Stimulated activated CD8-positive, alpha-beta memory T cell treated with anti-CD3 and anti-CD28 coated beads, Interleukin-15, amount 100 ng/mL, for 4 hours (primary cell): Measurements from ENCODE around the gene EFCAB6.

Source experiments
- DNase-seq, 2 donors: peaks; one replicate each; pipeline ENCODE4 v3.0.0-alpha.2; 2020; ENCODE audit warnings: low read depth in 2 of 2

Gene EFCAB6

DNA sequence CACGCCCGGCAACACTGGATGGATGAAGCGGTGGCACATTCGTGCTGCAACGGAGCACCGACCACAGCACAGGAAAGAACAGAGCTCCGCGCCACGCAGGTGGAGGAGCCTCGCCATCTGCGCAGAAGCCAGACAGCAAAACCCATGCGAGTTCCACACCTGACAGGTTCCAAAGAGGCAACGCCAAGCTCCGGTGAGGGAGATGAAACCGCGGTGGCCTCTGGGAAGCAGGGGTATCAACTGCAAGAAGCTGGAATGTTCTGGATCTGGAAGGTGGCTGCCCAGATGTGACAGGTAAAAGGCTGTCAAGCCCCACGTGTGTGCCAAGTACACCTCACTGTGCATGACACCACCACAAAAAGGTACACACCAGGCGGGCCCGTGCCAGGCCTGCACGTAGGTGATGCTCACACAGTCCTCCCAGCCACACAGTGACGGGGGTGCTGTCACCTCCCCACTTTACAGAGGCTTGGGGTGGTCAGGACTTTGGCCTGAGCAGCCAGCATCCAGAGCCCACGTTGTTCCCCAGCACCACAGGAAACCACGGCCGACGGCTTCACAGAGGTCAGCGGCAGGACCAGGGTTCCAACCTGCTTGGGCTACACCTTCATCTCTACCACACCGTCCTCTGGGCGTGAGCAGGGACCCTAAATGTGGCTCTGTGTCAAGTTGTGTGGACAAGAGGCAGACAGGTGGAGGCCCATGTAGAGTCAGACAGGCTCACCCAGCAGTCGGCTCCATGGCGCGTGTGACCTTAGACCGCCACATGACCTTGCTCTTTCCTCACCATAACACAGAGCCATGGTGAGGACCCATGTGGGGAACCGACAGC is 19.7 kb upstream of the EFCAB6 start:
- DNase-seq = no peak

DNA sequence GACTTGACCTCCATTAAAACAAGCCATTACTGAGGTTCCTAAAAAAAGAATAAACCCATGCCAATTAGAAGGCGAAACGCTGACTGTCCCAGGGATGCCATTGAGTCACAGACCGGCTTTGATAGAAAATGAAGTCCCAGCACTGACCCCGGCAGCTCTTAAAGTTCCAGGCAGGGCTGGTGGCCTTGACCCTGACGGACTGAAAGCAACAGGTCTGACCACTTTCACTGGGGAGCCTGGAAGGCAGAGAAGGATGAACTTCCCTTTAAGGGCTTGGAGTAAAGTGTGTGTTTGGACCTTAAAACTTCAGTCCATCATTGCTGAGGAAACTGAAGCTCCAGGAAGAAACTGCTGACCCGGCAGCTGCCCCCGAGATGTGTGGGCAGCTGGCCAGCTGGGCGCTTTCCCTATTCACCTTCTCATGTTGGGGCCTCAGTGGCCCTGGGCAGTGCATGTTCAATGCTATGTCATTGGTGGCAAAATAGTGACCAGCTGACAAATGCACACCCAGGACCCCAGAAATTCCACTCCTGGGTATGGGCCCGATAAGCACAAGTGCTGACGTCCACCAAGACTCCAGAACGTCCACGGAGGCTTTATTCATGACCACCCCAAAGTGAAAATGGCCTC is 18.9 kb upstream of the EFCAB6 start:
- no peak for DNase-seq

DNA sequence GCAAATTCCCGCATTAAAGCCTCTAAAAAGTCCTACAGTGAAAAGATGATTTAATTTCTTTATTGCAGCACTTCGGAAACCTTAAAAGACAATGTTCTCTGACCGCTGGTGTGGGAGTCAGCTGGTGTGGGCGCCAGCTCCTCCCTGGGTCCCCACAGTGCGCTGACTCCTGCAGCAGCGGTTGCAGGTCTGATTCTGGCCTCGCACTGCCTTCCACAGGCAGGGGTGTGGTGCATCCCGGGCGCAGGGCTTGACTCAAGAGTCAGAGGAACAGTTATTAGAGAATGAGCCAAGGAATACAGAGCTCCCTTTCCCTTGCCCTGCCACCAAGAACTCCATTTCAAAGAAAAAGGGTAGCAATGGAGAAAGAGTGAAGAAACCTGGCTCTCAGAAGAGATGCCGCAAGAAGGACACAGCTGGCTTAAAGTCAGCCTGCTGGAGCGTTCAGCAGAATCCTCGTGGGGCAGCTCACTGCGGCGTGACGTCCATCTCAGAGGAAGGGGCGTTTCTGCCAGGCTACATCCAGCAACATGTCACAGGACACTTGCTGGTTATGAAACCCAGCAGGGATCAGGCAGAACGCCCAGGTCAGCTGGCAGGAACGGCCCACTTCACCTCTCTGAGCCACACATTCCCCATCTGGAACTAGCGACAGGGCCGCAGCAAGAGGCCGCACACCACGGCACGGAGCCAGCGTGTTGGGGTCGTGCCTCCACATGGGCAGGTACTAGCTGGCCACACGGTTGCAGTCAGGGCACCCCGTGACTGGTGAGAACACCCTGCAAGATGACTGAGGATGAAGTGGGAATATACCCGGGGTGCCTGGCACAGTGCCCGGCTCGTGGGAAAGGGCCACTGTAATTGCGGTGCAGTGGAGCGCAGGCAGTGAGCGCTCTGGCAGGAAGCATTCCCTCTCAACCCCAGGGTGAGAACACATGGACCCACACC is 18.1 kb upstream of the EFCAB6 start:
- no peak for DNase-seq

DNA sequence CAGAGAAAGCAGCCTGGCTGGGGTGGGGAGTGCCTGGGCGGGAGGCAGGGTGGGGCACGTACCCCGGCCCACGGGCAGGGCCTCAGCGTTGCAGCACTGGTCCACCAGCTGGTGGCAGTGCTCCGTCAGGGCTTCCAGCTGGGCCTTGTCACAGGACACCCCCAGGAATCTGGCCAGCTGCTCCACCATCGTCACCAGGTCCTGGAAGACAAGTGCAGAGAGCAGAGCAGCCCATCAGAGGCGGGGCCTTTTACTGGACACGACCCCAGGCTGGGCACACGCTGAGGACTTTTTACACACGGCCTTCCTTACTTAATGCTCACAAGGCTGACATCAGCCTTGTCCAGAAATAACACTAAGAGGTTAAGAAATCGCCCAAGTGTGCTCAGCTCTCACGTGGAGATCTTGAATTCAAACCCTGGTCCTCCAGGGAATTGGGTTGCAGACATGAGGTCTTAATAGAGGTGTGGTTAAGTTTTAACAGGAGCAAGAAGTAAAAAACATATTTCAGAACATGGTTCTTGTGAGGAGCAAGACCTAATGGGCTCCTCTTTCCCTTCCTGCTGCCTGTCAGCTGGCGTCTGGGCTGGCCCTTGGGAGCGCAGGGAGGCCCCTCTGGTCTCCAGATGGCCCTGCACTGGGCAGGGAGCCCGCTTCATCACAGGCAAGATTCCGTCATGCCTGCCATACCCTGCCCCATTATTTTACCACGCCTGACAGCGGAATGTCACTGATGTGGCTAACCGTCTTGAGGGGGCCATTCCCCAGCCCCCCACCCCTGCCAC is 17.1 kb upstream of the EFCAB6 start:
- DNase-seq = no peak

DNA sequence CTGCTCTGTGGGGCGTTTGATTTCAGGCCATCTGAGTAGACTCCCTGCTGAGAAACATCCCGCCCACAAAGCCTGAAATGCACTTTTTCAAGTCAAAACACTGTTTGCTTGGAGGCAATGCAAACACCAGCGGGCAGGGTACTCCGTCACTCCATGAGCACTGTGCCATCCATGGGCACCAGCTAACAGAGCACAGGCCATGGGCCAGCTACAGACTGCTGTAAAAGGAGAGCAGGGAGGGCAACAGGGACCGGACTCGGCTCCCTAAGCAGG is 16.6 kb upstream of the EFCAB6 start:
- no peak for DNase-seq

DNA sequence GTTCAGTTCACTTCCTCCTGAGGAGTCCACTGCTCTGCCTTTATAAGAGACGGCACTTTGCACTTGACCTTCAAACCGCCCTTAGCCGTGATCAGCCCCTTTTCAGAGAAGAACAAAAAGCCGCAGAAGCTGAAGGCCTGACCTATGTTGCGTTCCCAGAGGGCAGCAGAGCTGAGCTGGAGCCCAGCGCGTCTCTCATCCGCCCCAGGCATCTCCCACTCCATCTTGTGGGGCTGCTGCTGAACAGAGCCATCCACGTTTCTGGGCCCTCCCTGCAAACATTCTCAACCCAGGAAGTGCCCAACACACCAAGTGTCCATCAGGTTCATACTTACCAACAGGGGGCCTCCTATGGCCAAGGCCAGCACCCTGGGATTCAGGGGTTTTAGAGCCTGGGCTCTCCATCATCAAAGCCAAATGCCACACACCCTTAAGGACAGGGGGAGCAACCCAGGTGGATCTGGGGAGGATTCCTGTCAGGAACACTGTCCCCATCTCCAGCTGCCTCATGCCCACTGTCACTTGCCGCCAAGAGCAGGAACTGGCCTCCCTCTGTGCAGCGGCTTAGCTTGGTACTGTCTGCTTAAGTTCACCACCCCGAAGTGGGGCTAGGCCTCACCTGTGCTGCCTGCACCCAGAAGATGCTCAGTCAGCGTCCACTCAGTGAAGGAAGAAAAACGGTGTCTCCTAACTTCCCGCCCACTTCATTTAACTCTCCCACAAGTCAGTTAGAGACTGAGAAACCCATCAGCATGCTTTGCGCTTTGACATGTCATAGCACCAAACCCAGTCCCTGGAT is 16.0 kb upstream of the EFCAB6 start:
- no peak for DNase-seq

DNA sequence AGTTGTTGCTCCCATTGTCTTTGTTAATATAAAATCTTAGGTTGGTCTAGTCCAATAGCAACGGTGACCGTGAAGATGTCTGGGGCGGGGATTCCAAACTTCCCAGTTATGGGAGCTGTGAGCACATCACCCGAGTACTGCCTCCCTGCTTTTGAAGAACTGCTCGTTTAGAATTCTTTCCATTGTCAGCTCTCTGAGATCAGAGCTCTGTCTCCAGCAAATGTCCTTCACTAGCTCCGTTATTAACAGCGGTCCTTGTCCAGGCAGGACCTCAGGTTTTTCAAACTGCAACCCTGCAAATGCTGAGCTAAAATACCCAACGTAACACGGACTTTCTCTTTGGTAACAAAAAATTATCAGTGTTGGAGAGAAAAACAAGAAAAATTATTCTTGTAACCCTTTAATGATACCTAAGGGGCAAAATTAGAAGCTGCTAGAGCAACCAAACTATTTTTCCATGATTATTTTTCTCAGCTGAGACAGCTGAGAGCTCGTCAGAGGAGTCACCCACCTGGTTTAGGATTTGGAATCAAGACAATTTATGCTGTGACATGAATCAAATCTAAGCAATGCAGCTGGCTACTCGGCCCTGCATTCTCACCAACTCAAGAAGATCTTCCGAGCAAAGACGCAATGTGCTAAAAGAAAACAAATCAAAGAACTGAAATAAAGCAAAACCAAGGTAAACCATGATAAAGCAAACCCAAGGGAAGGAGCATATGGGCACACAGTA is 15.1 kb upstream of the EFCAB6 start:
- DNase-seq = no peak

DNA sequence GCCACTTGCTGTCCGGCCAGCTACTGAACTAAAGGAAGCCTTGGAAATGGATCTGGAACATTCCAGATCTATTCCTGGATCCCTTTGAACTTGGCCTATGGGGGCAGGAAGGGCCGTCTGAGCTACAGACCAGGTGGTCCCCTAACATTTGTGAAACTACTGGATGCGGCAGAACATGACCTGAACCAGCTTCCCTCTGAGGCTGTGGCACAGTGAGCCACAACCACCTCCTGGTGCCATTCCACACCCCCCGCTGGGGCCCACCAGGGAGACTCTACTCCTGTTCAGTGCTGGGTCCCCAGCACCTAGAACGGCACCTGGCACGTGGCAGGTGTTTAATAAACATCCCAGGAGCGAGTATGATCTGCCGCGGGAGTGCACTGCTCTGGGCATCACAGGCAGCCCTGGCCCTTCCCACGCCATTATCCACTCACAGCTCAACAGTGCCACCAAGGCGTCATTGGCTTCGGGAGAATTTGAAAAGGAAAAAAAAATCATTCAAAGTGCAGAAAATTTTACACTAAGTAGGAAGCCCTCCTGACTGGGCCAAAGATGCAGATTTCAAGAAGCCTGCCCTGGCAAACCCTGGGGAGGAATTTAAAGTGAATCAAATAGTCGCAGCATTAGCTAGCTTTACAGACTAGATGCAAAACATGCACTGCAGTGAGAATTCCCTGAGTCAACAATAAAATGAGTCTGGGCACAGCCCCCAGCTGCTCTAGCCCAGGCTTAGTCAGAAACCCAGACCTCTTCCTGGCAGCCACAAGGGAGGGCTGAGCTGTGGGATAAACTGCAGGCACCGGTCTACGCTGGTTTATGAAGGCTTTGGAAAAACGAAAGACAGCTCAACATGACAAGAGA is 14.3 kb upstream of the EFCAB6 start:
- DNase-seq = no peak

DNA sequence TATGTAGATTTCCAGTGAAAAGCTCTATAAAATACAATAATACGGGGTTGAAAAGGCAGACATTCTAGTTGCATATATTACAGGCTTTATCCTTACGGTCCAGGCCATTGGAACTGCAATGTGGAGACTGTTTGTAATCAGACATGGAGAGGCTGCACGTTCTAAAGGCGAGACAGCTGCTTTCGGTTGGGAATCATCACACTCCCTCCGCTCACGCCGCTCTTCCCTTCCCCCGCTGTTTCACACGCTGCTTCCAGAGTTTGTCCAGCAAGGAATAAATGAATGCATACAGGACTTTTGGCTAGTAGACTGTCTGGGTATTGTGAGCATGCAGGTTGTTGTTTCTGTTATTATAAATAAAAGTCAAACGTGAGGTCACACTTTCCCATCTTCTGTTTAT is 13.5 kb upstream of the EFCAB6 start:
- DNase-seq = no peak

DNA sequence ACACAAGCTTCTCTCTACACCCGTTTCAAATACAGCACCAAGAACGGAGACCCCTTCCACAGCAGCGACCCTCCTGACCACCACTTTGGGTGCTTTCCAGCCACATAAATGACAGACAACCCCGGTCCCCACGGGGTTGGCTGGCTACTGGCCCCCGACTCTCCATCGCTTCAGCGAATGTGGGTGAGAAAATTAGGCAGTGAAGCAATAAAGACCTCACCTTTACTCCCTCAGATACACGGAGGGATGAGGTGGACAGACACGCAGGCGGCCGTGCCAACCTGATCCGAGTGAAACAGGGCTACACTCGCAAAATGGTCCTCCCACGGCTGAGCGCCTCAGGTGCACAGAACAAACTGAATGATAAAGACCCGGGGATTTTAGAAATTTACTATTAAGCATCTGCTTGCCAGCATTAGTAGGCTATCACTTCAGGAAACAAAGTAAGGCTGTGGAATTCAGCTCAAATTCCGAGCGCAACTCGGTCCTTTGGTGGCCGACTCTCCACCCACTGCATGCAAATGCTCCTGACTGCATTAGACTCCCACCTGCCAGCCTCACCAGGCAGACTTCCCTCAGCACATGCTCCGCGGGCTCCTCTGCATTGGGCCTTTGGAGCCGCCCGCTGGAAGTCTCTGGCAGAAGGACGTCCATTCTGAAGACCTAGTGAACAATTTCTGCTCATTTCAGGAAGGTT is 12.8 kb upstream of the EFCAB6 start:
- no peak for DNase-seq

DNA sequence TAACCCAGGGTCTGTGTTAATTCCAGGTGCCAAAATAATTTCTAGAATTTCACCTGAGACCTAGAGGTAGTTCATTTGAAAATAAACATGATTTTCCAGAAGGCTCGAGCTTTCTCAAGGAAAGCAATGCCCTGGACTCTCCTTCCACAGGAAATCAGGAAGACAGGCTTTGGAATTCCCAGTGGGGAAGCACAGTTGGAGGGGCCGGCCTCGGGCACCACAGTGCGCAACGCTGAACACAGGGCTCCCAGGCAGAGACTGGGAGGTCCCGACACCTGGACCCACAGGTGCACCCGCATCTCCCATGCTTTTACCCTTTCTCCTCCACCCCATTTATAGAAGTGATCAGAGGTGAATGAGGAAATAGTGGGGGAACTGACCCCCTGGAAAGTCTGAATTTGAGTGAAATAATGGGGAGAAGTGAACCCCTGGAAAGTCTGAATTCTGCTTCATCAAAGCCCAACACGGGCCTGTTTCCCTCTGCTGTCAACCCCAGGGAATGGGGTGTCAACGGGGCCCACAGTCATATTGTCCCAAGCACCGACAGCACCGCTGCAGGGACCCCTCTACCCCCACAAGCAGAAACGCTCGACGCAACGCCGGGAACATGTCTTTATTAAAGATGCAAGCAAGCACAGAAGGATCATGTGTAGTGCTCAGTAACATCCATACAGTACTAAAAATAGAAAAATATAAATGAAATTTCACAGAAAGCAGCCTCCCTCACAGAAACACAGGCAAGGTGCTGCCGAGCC is 12.0 kb upstream of the EFCAB6 start:
- DNase-seq = no peak

DNA sequence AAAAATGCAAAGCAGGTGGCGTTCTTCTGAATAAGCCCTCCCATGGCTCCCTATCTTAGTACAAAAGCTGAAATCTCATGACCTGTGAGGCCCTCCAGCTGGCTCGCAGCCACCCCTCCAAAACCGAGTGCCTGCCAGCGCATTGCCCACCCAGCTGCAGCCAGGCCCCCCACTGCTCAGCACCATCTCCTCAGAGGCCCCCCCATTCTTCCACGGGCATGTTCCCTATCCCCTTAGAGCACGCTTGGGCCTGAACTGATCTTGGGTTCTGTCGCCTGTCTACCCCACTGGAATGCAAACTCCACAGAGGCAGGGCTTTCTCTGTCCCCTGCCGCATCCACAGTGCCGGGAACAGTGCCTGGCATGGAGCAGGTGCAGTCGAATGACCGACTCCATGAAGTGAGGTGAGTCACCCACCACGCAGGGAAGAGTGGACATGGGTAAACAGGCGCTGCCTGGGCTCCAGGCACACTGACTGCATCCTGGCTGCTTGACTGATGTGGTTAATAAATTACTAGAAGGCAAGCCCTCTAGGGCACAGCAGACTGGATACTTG is 11.3 kb upstream of the EFCAB6 start:
- no peak for DNase-seq

DNA sequence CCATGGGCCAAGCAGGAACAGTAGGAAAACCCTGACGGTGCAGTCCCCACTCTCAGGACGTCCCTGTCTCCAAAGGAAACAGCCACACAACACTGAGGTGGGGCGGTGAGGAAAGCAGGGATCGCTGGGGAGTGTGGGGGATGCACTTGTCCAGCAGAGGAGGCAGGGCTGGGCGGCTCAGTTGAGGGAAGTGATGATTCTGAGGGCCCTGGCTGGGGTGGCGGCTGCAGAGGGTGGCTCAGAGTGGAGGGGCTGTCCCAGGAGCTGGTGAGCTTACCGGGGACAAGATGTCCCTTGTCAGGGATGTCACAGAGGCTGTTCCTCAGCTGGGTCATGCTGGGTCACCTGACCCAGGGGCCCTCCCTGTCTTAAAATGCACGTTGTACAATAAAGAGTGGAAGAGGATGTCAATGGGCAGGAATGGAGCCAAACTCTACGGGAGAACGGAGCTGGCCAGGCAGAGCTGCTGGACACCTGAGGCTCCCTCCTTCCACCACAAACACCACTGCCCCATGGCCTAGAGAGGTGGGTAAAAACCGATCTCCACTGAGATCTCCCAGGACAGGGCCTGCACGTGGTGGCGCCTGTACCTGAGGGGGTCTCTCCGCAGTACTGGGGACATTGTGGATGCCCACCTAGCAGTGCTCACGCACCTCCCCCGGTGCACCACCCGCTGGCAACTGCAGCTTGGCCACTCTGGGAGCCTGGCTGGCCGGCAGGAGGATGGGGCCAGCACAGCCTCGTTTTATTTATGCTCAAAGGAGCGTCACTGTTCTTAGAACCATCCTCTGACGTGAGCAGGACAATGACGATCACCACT is 9.7 kb upstream of the EFCAB6 start:
- DNase-seq = no peak

DNA sequence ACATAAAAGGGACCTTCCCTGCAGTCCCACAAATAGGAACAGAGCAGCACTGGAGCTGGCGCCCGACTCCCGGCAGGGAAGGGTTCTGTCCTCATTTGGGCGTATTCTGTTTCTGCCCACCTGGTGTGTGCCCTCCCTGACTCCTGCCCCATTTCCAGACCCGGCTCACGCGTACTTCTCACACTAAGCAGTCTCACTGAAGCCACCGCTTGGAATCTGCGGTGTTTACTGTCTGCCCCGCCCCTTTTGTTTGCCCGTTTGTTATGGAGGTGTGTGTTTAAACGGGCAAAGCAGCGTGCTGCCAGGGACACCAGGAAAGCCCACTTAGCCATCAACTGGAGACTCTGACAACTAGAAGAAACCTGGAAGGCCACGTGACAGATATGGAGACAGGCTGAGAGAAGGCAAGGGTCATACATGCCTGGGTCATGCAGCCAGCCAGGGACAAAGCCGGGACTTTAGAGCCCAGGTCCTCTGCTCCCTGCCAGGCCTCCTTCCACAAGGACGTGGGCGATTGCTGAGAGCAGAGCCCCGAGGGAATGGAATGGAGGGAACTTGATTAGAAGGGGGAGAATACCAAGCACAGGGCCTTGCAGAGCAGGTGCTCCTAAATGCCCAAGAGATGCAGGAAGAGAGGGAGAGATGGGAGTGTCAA is 8.7 kb upstream of the EFCAB6 start:
- no peak for DNase-seq

DNA sequence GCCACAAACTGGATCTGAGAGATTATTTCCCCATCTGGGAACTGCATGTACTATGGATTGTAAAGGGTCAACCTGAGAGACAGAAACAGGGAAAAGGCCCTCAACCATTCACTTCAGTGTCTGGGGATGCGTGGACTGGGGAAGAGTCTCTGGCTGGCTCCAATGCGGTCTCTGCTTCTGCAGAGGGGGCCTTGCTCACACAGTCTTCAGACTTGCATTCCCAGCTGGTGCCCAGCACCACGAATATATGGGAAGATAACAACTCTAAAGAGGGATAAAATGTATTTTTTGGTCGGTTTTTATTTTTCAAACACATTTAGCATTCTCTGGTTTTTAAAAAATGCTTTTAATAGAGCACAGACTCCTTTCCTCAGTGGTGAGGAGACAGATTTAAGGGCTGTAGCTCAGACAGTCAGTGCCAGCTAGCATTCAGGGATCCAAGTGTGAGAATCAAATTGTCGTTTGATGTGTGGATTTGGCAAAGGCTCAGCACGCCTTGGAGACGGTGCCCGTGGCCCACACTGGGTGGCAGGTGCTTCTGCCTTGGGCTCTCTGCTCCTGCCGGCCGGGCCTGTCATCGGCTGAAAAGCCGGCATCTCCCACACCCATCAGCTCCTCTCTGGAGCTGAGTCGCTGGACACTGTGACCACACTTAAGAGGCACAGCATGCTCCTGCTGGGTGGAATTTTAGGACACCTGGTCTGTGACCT is 8.0 kb upstream of the EFCAB6 start:
- no peak for DNase-seq
